NCI-H524 (cell line): ENCODE results near the gene DPH3.
"Not testable (repeated sequence)": the region's sequence is repeated elsewhere in the genome, so short reads cannot be mapped to it uniquely, and the experiment has no call there.

Source experiments
- DNase-seq, 2 experiments: peaks; one replicate each; lab custom pipeline; 2025; lab: John Stamatoyannopoulos, UW

The DPH3 gene

DNA sequence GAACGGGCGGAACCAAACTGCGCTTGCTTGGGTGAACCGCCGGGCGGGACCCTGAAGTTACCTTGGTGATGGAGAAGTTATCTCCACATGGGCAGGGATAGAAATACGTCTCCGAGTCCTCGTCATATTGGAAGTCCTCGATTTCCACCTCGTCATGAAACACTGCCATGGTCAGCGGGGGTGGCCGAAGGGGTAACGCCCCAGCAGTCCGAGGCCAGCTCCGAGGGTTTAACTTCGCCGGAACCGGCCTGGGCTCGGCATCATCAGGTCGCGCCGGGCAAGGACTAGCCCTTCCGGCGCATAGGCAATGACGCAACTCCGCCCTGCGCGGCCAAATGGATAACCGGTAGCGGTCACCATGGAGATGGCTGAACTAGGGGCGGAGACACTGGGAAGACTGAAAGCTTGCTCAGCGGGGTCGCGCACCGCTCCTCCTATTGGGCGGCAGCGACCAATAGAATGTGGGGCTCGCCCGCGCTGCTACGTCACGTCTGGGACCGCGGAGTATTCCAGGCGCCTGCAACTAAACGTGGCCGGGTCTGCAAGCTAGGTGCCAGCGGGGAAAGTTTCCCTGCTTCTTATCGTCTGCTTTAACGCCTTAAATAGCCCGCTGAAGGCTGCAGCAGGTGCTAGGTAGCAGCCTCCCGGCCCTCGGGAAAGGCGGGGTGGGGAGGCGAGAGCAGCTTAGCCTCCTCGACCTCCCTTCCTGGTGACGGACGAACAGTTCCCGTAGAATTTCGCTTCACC is at the start of gene DPH3, which contains the start of gene OXNAD1:
TSS of gene DPH3 (minus strand) at position 236 of the 747 bp plus-strand sequence. CDS start at position 169, 67 bp downstream.
TSS of gene OXNAD1 (plus strand) at position 505 of the 747 bp plus-strand sequence. CDS start 5,741 bp downstream, outside the sequence.
- DNase-seq = peak; percentile 93 to 99

DNA sequence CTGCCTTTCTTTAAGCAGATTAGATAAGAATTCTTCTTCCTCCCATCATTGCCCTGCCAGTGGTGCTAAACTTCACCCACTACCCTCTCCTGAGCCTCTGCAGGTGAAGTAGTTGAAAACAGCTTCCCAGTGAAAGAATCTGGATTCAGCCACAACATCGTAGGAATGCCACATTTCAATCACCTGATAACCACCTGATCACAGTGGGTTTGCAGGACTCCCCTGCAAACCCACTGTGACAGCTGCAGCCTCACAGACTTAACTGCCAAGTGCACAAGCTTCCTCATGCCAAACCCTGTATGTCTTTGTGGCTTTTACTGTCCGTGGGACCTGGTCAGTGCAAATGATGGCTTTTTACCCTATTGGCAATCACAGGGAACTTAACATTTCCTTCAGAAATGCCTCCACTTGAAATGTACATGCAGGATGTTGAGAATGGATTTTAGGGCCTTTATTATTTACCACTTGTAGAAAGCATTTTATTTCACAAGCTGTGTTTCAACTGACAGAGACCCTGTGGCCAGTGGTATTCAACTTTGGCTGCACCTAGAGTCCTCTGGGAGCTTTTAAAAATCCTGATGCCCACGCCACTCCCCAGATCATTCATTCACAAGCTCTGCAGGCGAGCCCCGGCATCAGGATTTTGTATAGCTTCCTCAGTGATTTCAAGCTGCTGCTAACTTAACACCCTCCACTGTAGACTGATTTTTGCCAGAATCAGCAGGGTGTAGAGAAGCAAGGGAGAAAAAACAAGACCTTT is 49.3 kb upstream of the DPH3 start:
- DNase-seq = no peak

DNA sequence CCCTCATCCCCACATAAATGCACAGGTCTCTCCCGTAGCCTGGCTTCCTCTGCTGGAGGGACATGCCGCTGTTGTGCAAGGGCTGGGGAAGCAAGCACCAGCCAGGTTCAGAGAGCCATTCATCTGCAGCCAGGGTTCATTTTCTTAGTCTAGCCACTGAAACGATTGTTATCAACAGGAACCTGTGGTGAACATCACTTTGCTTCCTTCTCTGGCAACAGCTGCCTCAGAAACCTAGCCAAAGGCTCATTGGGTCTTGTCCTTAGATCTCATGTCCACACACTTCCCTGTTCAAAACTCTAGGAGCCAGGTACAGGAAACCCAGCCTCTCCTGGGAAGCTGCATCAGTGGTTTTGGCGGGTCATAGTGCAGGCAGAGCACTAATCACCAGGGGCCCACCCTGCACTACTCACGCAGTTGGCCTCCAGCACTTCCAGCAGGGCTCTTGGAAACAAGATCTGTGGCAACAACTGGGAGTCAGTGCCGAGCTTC is 47.3 kb upstream of the DPH3 start:
- DNase-seq = no peak

DNA sequence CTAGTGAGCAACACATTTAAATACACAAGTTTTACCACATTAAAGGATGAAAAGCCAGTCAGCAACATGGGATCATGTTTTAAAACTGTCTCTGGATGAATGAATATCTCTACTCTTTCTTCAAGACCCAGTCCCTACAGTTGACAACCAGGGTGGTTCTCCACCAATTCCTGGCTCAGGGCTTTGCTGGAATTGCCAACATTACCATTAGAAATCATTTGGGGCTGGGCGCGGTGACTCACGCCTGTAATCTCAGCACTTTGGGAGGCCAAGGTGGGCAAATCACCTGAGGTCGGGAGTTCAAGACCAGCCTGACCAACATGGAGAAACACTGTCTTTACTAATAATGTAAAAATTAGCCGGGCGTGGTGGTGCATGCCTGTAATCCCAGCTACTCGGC is 45.7 kb upstream of the DPH3 start:
- not testable (repeated sequence) for DNase-seq

DNA sequence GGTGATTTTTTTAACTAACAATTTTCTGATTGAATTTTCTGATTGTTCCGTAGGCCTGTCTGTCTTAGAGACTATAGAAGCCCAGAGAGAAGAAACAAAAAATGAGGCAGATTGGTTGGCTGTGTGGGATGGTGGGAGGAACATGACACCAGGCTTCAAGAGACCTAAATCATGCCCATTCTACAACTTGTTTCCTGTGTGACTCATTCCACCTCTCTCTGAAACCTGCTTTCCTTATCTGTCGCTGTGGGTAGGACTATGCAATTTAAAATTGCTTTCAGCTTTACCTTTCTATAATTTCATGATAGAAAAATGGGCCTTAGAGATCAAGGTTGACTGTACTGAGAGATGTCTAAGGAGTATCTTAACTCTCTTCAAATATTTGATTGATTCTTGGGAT is 44.8 kb upstream of the DPH3 start:
- no peak for DNase-seq

DNA sequence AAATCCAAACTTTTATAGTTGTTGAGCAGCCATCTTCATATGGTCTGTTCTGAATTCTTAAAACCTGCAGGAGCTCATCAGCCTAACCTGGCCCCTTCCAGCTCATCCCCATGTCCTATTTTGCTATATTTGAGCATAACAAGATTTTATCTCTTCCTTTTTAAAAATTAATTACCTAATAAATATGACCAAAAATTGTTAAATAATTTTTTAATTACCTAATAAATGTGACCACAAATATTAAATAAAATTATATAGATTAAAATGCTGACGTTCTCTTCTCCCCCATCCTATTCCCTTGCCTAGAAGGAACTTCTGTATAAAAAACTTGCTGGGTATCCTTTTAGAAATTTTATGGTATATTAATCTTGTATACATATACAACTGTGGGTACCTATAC is 44.0 kb upstream of the DPH3 start:
- DNase-seq = no peak

DNA sequence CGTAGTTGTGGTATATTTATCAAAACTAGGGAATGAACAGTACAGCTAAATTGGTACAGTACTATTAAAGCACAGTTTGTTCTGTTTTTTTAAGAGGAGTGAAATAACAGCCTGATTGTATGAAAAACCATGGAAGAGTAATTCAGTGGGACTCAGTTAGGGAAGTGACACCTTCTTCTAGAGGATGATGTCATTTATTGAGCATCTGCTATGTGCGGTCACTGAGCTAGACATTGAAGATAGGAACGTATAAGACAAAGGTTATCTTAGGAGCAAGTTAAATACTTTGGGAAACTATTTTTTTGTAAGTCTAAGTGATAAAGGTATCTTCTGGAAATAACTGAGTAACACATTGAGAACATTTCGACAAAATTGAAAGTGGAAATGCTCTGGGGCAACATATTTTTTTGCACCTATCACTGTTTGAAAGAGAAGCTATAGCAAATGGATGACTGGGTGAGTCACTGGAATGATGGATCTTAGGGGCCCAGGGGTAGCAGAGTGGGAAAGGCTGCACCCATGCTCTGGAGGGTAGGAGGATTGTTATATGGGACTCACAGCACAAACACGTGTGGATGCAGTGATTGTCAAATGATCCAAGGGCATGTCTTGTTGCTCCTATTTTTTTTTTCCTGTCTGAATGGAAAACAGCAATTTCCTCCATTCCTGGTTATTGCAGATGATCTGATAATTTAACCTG is 43.2 kb upstream of the DPH3 start:
- DNase-seq = no peak

DNA sequence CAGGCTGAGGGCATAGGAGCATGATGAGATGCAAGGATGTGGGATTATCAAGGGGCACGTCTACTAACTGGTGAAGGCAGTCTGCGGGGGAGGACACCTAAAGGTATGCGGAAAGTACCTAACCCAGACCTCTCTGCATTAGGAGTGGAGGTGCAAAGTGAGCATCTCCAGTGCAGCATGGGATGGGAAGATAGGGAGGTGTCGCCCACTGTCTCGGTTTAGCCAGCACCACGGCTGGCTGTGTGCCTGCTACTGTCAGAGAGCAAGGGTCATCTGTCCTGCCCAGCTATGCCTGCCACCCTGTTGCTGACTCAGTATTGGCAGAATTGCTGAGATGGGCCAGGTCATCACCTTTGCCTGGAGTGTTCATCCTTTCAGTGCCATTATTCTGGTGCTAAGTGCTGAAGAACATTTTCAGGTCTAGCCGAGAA is 40.4 kb upstream of the DPH3 start:
- DNase-seq = no peak

DNA sequence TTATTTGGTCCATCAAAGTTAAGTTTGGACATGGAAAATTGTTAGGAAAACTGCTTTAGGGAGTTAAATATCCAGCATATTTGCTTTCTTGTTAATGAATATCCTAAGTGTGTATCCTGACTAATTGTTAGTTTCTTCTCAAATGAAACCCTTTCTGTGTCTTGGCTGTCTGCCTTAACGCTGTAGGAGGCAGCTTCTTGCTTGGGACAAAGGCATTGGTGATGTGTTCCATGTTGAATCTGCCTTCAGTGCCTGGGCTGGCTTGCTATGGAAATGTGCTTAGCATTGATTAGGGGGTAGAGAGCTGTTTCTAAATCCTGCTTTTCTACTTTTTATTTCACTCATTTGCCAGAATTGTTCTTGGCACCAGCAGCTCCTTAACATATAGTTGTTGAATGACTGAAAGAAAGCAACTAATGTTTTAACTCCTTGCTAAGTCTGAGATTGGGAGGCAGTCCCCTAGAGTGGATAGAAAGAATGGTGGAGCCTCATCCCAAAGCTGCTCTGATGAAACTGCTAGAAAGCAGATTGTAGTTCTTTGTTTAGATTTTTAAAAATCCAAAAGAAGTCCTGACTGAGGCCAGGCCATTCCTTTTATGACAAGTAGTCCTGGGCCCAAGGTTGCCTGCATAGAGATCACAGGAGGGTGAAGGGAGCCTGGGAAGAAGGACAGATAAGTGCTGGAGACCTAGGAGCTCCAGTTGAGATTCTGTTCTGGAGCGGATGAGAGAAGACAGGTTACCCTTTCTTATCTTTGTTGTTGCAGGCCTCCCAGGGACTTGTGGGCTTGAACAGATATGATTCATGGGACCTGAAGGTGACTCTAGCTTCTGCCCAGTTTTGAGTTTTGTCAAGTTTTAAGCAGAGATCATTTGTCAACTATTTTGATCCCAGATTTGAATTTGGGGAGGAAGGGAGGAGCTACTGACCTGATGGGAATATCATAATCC is 39.6 kb upstream of the DPH3 start:
- no peak for DNase-seq

DNA sequence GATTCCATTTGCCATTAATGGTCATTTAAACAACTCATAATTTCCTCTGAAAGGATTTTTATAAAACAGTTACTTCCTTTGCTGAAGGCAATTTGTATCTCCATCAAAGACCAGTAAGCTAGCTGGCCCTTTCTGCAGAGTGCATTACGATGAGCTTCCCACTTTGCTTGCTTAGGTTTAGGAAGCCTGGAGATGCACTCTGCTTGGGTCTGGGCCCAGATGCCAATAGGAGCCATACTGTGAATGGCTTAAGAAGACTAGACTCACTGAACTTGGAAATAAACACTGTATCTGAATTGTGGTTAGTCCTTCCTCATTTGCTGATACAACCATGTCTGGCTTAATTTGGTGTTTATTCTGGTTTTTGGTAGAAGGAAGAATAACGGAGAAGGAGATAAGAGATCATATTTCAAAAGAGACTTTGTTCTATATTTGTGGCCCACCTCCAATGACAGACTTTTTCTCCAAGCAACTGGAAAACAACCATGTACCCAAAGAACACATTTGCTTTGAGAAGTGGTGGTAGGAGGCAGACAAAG is 38.4 kb upstream of the DPH3 start:
- no peak for DNase-seq

DNA sequence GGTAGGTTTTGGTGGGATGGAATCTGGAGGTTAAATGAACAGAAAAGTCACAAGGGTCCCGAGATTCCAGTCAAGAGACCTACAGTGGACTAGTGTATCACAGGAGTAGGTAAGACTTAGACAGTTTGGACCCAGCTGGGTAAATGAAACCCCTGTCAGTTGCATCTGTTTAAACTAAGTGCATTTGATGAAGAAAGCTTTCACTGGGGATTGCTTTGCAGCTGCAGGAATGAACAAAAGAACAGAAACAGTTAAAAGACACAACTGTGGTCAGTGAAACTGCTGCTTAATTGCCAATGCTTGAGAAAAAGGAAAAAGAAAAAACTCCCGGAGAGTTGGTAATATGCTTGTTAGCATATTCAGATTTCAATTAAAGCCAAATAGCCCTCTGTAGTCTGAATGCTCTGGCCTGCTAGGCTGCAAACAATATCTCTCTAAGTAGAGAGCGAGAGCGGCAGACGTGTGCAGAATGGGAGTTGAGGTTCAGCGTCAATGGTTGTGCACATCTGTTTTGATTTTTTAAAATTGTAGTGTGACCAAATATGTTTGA is 37.4 kb upstream of the DPH3 start:
- no peak for DNase-seq

DNA sequence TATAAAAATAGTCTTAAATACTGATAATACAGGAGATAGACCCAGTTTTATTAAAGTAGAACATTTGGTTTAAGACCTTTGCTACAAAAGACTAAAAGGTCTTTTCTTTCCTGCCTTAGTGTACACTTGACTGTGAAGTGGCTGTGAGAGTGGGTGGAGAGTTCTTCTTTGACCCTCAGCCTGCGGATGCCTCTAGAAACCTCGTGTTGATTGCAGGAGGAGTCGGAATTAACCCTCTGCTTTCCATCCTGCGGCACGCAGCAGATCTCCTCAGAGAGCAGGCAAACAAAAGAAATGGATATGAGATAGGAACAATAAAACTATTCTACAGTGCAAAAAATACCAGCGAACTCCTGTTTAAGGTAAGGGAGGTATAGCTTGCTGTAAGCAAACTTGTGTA is 36.8 kb upstream of the DPH3 start:
- no peak for DNase-seq

DNA sequence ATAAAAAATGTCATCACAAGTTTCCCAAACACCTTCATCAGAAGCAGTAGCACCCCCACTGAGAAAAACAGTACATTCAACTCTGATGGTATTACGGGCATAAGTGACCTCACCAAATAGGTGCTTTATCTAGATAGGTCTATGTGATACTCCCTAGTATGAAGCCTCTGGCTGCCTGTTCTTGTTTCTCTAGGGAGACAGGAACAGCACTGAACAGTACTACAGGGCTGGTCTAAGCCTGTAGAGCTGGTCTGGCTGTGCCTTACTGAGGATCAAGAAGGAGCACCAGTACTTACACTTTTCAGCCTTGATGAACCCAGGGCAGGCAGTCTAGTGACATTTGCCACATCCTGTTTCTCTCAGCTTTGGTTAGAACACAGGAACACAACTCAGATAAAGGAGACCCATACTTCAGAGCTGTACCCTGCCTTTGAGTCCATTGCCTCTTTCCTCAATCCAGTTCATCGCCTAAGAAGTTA is 36.2 kb upstream of the DPH3 start:
- DNase-seq = no peak

DNA sequence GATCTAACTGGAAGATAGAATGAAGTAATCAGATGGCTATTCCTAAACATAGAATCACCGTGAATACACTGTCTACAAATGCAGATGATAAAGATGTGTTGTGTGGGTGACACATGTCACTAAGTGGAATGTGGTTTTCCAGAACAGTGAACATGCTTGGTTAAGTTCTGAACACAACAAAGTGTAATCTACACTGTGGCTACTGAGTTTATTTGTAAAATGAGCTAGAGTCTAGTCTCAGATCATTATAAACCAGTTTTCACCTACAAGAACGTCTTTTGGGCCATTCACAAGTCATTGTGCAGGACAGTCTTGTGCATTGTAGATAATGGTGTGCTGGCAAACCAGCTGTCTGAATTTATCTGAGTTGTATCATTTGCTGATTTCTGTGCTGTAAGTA is 35.6 kb upstream of the DPH3 start:
- DNase-seq = no peak

DNA sequence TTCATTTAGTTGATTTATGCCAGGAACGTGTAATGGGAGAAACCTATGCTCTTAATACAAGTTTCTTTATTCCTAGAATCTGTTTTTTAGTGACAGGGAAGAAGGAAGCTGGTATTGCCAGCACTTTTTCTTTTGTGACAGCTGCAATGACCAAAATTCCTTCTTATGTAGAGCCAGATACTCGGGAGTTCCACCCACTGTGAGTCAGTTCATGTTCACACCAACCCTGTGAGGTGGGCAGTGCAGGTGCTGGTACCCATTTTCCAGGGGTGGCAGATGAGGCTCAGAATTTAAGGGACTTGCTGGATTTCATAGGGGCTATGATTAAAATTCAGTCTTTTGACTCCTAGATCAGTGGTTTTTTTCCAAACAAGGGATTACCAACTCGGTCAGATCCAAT is 35.0 kb upstream of the DPH3 start:
- DNase-seq = no peak

DNA sequence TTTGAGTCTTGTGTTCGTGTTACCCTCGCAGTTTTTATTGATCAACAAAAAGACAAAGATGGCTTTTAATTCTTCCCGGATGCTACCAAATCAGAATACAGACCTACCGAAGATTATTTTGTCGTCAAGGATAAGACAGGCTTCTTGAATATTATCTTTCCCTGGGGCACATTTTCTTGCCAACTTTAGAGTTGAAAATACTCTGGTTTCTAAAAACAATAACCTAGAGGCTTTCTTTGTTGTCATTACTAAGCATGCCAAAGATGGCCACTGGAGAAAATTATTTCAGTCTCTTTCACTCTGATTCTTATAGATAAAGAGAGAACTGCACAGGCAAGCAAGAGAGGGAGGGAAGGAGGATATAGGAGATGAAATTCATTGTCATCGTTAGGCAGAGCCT is 34.1 kb upstream of the DPH3 start:
- no peak for DNase-seq

DNA sequence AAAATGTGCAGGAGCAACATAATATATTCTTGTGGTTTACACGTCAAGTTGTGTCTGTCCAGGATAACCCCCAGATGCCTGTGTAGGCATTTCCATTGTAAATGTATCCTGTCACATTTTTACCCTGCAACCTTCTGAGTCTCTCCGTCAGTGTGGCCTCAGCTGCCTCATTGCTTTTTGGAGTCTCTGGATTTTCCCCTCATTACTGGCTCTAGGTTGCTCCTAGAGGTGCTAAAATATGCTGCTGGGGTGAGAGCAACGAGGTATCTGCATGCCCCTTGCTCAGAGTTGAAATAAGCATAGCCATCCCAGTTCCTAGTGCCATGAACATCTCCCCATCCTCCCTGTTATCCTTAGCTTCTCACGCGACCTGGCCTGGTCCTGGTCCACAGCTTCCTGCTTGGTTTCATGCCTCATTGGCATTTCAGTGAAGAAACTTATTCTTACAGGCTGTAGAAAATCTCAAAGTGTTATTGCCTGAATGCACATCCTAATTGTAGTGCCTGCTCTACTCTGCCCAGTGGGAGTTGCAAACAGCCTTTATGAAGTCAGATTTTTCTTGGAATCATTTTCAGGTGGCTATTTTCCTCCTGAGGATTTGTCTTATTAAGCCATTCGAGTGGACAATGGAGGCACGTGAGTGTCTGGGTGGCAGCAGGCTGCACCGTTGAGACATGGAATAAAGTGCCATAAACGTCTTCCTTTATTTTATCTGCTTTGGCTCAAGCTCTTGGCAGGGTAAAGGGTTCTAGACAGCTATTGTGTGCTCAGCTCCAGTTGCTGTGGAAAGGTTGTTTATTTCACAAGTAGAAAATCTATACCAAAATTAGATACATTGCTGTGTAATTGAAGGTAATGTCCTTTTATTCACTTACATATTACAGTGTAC is 33.5 kb upstream of the DPH3 start:
- DNase-seq = no peak

DNA sequence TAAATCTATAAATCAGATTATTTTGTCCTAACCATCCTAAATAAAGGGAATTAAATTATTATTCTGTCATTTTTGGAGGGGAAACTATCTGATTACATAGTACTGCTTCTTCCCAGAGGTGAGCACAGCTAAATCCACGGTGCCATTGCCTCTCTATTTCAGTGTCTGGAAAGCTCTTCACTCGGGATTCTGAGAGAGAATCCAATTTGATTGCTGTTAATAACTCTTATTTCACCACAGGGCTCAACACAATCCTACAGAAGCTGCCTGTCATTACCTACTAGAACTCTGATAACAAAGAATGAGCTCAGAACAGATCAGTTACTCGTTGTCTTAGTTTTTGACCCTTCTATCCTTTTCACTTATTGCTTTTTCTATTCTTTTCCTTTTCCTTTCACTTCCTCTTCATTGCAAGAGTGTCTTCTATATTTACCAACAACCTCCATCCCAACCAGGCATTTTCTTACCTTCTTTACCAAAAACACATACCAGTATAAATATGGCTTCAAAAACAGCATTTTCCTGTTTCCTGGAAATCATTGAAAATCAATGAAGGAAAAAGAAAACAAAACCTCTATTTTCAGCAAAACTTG is 30.7 kb upstream of the DPH3 start:
- DNase-seq = no peak

DNA sequence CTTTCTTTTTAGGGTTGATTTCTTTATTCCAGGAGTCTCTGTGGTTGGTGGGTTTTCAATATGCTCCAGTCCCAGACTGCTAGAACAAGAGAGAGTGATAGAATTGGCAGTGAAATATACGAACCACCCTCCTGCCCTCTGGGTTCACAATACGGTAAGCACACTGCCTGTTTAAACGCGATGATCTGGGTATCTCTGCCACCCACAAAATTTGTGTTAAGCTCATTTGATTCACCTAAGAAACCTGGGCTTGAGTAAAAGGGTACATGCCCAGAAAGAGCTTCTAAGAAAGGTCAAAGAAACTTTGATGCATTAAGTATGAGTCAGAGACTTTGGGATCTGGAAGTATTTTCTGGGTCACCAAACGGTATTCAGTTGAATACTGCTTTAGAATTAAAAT is 30.1 kb upstream of the DPH3 start:
- no peak for DNase-seq
